ENCODE measurements around the gene ADAM17. TPM values are rescaled to one million over a fixed set of nuclear protein-coding genes. Genes with fewer than 3 reads are reported as not detected.

ADAM17 gene
- total RNA-seq, 1 experiment from 2014 or later: 50.0 TPM

DNA sequence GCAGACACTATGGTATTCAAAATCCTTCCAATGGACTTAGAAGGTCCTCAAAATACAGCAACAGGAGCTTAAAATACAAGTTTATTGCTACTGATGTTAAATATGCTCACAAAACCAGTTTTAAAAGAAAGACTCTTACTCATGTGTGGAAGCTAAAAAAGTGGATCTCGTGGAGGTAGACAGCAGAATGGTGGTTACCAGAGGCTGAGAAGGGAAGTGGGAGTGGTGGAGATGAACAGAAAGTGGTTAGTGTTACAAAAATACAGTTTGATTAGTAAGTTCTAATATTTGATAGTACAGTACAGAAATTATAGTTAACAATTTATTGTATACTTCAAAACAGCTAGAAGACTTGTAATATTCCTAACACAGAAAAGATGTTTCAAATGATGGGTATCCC is 12.1 kb downstream of the ADAM17 start:
- TSS peak; percentile 12 for BruUV-seq (replicated peaks)
- ATAC-seq (no peak), DNase-seq (ENCODE audit: low read depth, low spot score) (no peak)
- H3K27ac ChIP-seq (ENCODE audit: low read length): no peak overlapping the region
- no peaks in the 10 kb centered on the region for H3K27me3 ChIP-seq (ENCODE audit: control insufficient read depth, insufficient read depth, low read length)
- in situ Hi-C loops (cut with HindIII; ENCODE audit: low pct_unique_long_range_greater_than_20kb, low sequenced_read_pairs) (no loop called here), intact Hi-C loops (cut with micrococcal nuclease; ENCODE audit: unreplicated experiment) (no loop called here)
- ChIA-PET CTCF (no interaction called here), POLR2A (no interaction called here)
- H3K36me3 ChIP-seq (ENCODE audit: control insufficient read depth, insufficient read depth, low read length): no peaks in the 10 kb centered on the region
- no peaks in the 10 kb centered on the region for H3K9me3 ChIP-seq (ENCODE audit: control insufficient read depth, insufficient read depth, low read depth, low read length)
- TF ChIP-seq, protein P1, sequence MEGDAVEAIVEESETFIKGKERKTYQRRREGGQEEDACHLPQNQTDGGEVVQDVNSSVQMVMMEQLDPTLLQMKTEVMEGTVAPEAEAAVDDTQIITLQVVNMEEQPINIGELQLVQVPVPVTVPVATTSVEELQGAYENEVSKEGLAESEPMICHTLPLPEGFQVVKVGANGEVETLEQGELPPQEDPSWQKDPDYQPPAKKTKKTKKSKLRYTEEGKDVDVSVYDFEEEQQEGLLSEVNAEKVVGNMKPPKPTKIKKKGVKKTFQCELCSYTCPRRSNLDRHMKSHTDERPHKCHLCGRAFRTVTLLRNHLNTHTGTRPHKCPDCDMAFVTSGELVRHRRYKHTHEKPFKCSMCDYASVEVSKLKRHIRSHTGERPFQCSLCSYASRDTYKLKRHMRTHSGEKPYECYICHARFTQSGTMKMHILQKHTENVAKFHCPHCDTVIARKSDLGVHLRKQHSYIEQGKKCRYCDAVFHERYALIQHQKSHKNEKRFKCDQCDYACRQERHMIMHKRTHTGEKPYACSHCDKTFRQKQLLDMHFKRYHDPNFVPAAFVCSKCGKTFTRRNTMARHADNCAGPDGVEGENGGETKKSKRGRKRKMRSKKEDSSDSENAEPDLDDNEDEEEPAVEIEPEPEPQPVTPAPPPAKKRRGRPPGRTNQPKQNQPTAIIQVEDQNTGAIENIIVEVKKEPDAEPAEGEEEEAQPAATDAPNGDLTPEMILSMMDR (IDR thresholded peaks at IDR 0.05): no peak
- no peak for TF ChIP-seq SIN3A (IDR thresholded peaks at IDR 0.05; ENCODE audit: borderline replicate concordance, insufficient read depth, low read depth, low read length)
- no peak for TF ChIP-seq TCF7L2 (IDR thresholded peaks at IDR 0.05; ENCODE audit: low read depth, low read length)
- H3K4me3 ChIP-seq (ENCODE audit: low read depth in 2 of 2, low read length in 2 of 2): no peak overlapping the region
- peaks cover 6% of the 10 kb centered on the region; the same call in 1 of the 2 replicates for H3K4me1 ChIP-seq (ENCODE audit: control insufficient read depth, insufficient read depth, low read length)

DNA sequence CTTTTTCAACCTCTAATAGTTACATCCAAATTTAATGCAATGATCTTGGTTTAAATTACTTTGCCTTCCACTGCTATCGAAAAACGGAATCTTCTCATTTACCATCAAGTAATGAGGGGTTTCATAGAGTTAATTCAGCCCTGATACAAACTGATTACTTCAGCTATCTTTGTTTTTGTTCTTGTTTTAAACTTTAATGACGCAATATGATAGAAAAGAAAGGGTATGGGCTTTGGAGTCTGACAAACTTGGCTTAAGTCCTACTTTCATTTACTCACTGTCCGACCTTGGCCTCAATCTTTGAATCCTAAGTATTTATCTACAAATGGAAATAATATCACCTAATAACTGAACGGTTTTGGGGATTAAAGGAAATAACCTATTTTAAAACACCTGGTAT is 16.1 kb downstream of the ADAM17 start:
- no peak overlapping the region; the same call in 1 of the 2 replicates for H3K27ac ChIP-seq (ENCODE audit: low read length)
- no peaks in the 10 kb centered on the region for H3K27me3 ChIP-seq (ENCODE audit: control insufficient read depth, insufficient read depth, low read length)
- BruUV-seq (replicated peaks): TSS peak; percentile 28
- no peaks in the 10 kb centered on the region for H3K9me3 ChIP-seq (ENCODE audit: control insufficient read depth, insufficient read depth, low read depth, low read length)
- POLR2A ChIA-PET: no interaction called here
- TF ChIP-seq TCF7L2 (IDR thresholded peaks at IDR 0.05; ENCODE audit: low read depth, low read length) (no peak), SIN3A (IDR thresholded peaks at IDR 0.05; ENCODE audit: borderline replicate concordance, insufficient read depth, low read depth, low read length) (no peak), POLR2AphosphoS5 (IDR thresholded peaks at IDR 0.05; ENCODE audit: low read depth, low read length) (no peak)
- TF ChIP-seq, protein P2, sequence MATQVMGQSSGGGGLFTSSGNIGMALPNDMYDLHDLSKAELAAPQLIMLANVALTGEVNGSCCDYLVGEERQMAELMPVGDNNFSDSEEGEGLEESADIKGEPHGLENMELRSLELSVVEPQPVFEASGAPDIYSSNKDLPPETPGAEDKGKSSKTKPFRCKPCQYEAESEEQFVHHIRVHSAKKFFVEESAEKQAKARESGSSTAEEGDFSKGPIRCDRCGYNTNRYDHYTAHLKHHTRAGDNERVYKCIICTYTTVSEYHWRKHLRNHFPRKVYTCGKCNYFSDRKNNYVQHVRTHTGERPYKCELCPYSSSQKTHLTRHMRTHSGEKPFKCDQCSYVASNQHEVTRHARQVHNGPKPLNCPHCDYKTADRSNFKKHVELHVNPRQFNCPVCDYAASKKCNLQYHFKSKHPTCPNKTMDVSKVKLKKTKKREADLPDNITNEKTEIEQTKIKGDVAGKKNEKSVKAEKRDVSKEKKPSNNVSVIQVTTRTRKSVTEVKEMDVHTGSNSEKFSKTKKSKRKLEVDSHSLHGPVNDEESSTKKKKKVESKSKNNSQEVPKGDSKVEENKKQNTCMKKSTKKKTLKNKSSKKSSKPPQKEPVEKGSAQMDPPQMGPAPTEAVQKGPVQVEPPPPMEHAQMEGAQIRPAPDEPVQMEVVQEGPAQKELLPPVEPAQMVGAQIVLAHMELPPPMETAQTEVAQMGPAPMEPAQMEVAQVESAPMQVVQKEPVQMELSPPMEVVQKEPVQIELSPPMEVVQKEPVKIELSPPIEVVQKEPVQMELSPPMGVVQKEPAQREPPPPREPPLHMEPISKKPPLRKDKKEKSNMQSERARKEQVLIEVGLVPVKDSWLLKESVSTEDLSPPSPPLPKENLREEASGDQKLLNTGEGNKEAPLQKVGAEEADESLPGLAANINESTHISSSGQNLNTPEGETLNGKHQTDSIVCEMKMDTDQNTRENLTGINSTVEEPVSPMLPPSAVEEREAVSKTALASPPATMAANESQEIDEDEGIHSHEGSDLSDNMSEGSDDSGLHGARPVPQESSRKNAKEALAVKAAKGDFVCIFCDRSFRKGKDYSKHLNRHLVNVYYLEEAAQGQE (IDR thresholded peaks at IDR 0.05; ENCODE audit: insufficient read depth in 1 of 2, low read depth in 2 of 2, low read length in 1 of 2): no peak
- TF ChIP-seq, protein P1 (IDR thresholded peaks at IDR 0.05): no peak
- in situ Hi-C loops (cut with HindIII; ENCODE audit: low pct_unique_long_range_greater_than_20kb, low sequenced_read_pairs): no loop called here
- CTCF ChIA-PET: no interaction called here
- no peak for DNase-seq (ENCODE audit: low read depth, low spot score)
- intact Hi-C loops (cut with micrococcal nuclease; ENCODE audit: unreplicated experiment): no loop called here
- no peaks in the 10 kb centered on the region for H3K4me1 ChIP-seq (ENCODE audit: control insufficient read depth, insufficient read depth, low read length)
- no peak overlapping the region for H3K4me3 ChIP-seq (ENCODE audit: low read depth in 2 of 2, low read length in 2 of 2)
- ATAC-seq: no peak
- peaks cover 6% of the 10 kb centered on the region; the same call in 1 of the 2 replicates for H3K36me3 ChIP-seq (ENCODE audit: control insufficient read depth, insufficient read depth, low read length)

Data from Panc1 (cell line).